Measurements from ENCODE around the gene SULT2B1. TPM values are rescaled to one million over a fixed set of nuclear protein-coding genes. Genes with fewer than 3 reads are reported as not detected.

SULT2B1 gene
- total RNA-seq, 2 donors from 2014 or later, result not detected

DNA sequence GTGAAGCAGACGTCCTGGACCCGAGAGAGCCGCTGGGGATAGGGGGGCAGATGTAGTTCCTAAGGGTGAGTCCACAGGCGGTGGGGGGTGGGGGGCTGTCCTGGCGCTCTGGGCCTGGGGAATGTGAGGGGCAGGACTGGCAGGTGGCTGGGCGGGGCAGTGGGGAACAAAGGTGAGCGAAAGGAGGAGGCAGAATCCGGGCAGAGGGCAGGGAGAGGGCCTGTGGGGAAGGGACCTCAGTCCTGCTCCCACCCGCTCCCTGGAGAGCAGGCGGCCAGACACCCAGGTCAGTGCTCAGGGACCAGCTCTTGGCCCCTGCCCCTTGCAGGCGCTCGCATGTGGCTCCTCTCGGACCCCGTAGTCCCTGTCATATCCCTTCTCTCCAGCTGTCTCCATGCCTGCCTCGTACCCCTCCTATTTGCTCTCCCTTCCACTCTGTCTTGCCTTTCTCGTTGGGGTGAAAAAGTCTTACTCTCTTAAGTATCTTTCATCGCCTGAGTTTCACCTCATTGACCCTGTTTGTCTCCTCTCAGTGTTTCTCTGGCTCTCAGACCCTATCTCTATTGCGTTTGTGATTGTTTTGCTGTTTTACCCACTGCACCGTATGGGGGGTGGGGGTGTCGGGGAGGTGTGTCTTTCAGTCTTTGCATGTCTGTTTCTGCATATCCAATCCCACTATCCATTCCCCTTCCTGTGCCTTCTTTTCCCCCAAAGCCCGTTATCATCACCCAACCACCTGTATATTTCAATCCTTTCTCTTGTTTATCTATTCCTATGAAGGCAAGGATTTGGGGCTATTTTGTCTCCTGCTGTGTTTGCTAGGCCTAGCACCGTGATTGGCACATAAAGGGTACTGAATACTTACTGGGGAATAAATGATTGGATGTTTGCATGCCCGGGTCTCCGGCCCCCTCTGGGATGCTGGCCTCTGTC lies 73.1 kb downstream of the SULT2B1 start:
- Histone ChIP-seq H3K4me3 (peak overlapping the region; percentile 36 to 57), H3K9me3 (no peaks in the 10 kb centered on the region), H3K27ac (peak overlapping the region; percentile 78 to 83), H3K36me3 (peaks cover 7% of the 10 kb centered on the region), H3K27me3 (no peaks in the 10 kb centered on the region), H3K4me1 (peaks cover 0 to 35% of the 10 kb centered on the region in 2 donors)
- TF ChIP-seq, protein P1, sequence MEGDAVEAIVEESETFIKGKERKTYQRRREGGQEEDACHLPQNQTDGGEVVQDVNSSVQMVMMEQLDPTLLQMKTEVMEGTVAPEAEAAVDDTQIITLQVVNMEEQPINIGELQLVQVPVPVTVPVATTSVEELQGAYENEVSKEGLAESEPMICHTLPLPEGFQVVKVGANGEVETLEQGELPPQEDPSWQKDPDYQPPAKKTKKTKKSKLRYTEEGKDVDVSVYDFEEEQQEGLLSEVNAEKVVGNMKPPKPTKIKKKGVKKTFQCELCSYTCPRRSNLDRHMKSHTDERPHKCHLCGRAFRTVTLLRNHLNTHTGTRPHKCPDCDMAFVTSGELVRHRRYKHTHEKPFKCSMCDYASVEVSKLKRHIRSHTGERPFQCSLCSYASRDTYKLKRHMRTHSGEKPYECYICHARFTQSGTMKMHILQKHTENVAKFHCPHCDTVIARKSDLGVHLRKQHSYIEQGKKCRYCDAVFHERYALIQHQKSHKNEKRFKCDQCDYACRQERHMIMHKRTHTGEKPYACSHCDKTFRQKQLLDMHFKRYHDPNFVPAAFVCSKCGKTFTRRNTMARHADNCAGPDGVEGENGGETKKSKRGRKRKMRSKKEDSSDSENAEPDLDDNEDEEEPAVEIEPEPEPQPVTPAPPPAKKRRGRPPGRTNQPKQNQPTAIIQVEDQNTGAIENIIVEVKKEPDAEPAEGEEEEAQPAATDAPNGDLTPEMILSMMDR (IDR thresholded peaks at IDR 0.05), result no peak
- DNase-seq (ENCODE audit: low spot score), result no peak

DNA sequence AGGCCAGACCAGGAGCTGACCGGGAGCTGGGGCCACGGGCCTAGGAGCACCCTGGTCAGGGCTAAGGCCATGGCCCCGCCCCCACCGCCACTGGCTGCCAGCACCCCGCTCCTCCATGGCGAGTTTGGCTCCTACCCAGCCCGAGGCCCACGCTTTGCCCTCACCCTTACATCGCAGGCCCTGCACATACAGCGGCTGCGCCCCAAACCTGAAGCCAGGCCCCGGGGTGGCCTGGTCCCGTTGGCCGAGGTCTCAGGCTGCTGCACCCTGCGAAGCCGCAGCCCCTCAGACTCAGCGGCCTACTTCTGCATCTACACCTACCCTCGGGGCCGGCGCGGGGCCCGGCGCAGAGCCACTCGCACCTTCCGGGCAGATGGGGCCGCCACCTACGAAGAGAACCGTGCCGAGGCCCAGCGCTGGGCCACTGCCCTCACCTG lies 73.9 kb downstream of the SULT2B1 start:
- TF ChIP-seq, protein P1 (IDR thresholded peaks at IDR 0.05), result no peak
- Histone ChIP-seq H3K9me3 (no peaks in the 10 kb centered on the region), H3K36me3 (peaks cover 7% of the 10 kb centered on the region), H3K27me3 (no peaks in the 10 kb centered on the region), H3K27ac (no peak overlapping the region), H3K4me3 (no peak overlapping the region), H3K4me1 (peaks cover 0 to 41% of the 10 kb centered on the region in 2 donors)
- no peak for DNase-seq (ENCODE audit: low spot score)

DNA sequence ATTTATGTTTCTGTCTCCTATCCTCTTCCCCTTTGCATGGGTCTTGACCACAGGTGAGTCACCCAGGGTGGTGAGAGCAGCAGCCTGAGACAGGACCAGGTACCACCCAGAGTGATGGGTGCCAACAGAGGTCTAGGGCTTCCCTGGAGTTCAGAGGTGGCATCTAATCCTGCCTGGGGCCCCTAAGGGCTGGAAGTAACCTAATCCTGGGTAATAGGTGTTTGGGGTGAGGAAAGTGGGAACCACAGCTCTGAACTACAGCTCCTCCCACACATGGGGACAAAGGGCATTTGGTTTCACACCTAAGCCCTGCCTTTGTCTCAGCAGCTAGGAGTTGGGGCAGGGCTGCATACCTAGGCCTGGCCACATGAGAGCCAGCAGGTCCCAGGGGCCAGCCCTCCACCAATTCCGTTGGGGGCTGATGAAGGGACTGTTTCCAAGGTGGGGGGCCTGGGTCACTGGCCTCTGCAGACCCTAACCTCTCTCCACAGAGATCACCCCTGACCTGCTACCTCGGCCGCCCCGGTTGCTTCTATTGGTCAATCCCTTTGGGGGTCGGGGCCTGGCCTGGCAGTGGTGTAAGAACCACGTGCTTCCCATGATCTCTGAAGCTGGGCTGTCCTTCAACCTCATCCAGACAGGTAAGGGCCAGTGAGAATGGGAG lies 75.4 kb downstream of the SULT2B1 start:
- peaks cover 0 to 52% of the 10 kb centered on the region in 2 donors for H3K4me1 ChIP-seq

DNA sequence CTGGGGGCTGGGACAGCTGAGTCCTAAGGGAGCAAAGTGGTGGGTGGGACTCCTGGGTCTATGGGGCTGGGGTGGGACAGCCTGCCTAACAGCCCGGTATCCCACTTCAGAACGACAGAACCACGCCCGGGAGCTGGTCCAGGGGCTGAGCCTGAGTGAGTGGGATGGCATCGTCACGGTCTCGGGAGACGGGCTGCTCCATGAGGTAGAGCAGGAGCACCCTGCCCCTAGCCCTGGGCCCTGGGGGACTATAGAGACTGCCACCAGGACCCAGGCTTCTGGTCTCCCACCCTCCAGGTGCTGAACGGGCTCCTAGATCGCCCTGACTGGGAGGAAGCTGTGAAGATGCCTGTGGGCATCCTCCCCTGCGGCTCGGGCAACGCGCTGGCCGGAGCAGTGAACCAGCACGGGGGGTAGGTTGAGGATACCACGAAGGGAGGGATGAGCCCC lies 75.9 kb downstream of the SULT2B1 start:
- Histone ChIP-seq H3K4me3 (no peak overlapping the region), H3K27ac (no peak overlapping the region), H3K36me3 (peaks cover 7% of the 10 kb centered on the region), H3K9me3 (no peaks in the 10 kb centered on the region), H3K4me1 (peaks cover 0 to 58% of the 10 kb centered on the region in 2 donors), H3K27me3 (no peaks in the 10 kb centered on the region)
- no peak for DNase-seq (ENCODE audit: low spot score)
- TF ChIP-seq, protein P1 (IDR thresholded peaks at IDR 0.05), result no peak

More for the DNA sequence above, 75.4 kb downstream of the SULT2B1 start:
- H3K27me3 ChIP-seq, result no peaks in the 10 kb centered on the region
- no peaks in the 10 kb centered on the region for H3K9me3 ChIP-seq
- no peak overlapping the region for H3K4me3 ChIP-seq
- no peak for DNase-seq (ENCODE audit: low spot score)
- TF ChIP-seq, protein P1 (IDR thresholded peaks at IDR 0.05), result no peak
- H3K36me3 ChIP-seq, result peaks cover 7% of the 10 kb centered on the region
- no peak overlapping the region for H3K27ac ChIP-seq

DNA sequence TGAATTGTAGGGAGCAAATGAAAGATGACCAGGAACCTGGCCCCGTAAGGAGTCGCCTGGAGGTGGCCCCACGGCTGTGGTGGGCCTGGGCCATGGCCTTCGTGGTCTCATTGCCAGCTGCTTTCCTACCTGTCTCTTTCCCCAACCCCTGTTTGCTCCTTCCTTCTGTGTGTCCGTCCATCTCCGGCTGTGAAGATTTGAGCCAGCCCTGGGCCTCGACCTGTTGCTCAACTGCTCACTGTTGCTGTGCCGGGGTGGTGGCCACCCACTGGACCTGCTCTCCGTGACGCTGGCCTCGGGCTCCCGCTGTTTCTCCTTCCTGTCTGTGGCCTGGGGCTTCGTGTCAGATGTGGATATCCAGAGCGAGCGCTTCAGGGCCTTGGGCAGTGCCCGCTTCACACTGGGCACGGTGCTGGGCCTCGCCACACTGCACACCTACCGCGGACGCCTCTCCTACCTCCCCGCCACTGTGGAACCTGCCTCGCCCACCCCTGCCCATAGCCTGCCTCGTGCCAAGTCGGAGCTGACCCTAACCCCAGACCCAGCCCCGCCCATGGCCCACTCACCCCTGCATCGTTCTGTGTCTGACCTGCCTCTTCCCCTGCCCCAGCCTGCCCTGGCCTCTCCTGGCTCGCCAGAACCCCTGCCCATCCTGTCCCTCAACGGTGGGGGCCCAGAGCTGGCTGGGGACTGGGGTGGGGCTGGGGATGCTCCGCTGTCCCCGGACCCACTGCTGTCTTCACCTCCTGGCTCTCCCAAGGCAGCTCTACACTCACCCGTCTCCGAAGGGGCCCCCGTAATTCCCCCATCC lies 76.7 kb downstream of the SULT2B1 start:
- TF ChIP-seq, protein P1 (IDR thresholded peaks at IDR 0.05), result no peak
- no peaks in the 10 kb centered on the region for H3K27me3 ChIP-seq
- peaks cover 0 to 59% of the 10 kb centered on the region in 2 donors for H3K4me1 ChIP-seq
- no peak for DNase-seq (ENCODE audit: low spot score)
- peaks cover 7% of the 10 kb centered on the region for H3K36me3 ChIP-seq
- H3K4me3 ChIP-seq, result no peak overlapping the region
- no peaks in the 10 kb centered on the region for H3K9me3 ChIP-seq
- no peak overlapping the region for H3K27ac ChIP-seq
